Left cardiac atrium (tissue), 4 donors: Measurements from ENCODE around the gene IL27RA. TPM values are rescaled to one million over a fixed set of nuclear protein-coding genes. Genes with fewer than 3 reads are reported as not detected.
A peak's percentile ranks its signal among the peaks of the same experiment; 100 is the strongest.

Source experiments
- ATAC-seq, 2 donors: fragments of 200-7000 bp; cut with Tn5 transposase; one replicate each; pipeline ENCODE4 v1.9.1; 2020; ENCODE audit warnings: mild to moderate bottlenecking in 2 of 2, moderate library complexity in 2 of 2
- DNase-seq: peaks from one replicate; pipeline ENCODE4 v3.0.0-alpha.2; 2020
- intact Hi-C, 2 donors: fragments of 100-400 bp; cut with DNase I; formaldehyde crosslinking; loops; one replicate each; pipeline versions ENCODE4 v1.14.1 to v1.15.1; 2022 to 2023
- long read RNA-seq: library from polyadenylated mRNA; unstranded; transcript quantifications from one replicate; pipeline ENCODE4 v2.0.0, GENCODE V29; 2021
- total RNA-seq, 2 donors: library from RNA; stranded (reverse); fragmentation: NEBNext Ultra II Directional; extraction: Animal tissue kit (Norgen Biotek cat#: 25700); gene quantifications; one replicate each; pipeline ENCODE4 v1.2.1, GENCODE V29; 2021
- donor health status: DM: no; HTN: yes; CAD: no.
- donor health status: DM: no; HTN: yes; CAD: no; lungs with severe emphysema.
- donor health status: DM: yes; HTN: yes; CAD: no.
- donor health status: Dilated cardiomyopathy.

IL27RA gene
- total RNA-seq = 1 to 10 TPM; 4.7 to 6.2 TPM
- long read RNA-seq, transcript IL27RA-201 (14 exons, 2,962 nt) = major isoform, 6 of 8 reads
- long read RNA-seq, partial matches to known transcripts = 0 of 8 reads
- long read RNA-seq, other reads (novel, unspliced or antisense) = 2 of 8 reads

DNA sequence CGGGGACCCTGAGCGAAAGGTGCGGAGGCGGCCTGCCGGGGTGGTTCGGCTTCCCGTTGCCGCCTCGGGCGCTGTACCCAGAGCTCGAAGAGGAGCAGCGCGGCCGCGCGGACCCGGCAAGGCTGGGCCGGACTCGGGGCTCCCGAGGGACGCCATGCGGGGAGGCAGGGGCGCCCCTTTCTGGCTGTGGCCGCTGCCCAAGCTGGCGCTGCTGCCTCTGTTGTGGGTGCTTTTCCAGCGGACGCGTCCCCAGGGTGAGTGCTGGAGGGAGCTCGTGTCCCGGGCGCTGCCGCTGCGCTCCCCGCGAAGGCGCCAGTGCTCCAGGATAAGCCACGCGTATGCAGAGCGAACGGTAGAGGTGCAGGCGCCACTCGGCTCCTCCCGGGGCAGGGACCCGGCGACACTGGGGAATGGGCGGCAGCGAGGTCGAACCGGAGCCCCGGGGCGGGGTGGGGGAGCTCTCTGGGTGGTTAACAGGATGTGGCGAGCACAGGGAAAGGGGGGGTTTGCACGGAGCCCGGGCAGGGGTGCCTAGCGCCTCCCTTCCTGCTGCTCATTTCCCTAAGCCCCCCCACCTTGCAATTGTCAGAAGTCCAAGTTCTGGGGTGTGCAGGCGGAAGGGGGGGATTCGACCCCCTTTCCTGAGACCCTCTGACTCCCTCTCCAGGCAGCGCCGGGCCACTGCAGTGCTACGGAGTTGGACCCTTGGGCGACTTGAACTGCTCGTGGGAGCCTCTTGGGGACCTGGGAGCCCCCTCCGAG, at the start of gene IL27RA:
TSS of gene IL27RA (plus strand) at position 44 of the 762 bp plus-strand sequence. CDS start at position 155, 111 bp downstream.
- intact Hi-C loops = no loop called here
- ATAC-seq = peak; percentile 80 to 83
- peak; percentile 71 for DNase-seq

DNA sequence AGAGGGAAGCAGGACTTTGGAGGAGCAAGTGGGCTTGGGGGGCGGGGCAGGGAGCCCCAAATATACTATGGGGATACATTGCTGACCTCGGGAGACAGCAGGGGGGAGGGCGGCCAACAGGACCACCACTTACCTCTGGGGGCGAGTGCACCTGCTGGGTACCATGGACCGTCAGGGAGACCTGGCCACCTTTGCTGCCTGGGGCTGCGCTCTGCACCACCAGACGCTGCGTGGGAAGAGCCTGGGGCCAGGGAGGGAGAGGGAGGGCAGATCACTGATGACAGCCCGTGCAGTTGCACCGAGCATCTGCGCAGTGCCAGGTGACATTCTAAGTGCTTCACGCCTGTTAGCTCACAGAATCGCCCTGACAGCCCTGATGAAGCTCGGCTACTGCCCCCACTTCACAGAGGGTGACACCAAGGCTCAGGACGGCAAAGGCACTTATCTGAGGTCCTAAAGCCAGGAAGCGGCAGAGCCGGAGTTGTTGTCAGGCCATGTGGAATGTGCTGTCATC, 49.5 kb upstream of the IL27RA start:
- intact Hi-C loops = no loop called here
- no peak for DNase-seq
- ATAC-seq = no peak

DNA sequence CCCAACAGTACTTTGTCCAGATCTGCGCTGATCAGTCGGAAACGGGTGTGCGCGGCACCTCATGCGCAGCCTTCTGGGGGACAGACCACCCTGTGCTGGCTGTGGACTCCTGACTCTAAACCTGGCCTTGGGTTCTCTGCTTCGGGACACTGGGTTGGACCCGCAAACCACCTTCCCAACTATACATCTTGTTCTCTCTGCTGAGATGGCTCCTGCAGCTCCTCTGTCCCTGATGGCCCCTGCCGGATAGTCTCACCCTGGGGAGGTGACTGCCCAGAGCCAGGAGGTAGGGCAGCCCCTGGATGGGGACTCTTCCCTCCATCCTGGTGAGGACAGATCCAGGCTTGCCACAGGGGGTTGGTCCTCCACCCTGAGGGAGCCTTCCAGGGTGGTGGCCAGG, 48.8 kb upstream of the IL27RA start:
- intact Hi-C loops = no loop called here
- DNase-seq (no peak), ATAC-seq (no peak)

DNA sequence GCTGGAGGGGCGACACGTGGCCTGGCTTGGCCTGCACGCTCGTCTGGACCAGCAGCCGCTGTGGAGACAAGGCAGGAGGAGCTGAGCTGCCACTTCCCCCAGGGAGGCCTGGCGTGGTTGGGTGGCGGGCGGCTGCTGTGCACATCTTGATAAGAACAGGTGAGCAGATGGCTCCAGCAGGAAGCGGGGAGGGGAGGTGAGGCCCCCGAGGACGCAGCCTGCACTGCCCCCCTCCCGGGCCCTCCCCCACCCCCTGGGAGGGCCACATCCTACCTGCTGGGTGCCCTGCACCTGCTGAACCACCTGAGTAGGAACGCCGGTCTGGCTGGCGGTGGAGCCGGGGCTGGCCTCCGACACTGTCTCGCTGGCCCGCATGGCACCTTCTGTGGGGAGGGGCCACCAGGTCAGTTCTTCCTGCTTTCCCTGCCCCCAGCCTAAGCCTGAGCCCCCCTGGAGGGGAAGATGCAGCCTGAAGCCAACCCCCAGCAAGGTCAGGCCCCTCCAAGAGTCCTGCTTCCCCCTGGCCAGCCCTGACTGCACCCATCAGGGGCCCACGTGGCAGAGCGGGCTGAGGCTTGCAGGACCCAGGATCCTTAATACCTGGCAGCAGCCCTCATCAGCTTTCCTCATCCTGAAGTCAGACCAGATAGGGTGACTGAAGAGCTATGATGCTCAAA, 48.2 kb upstream of the IL27RA start:
- DNase-seq (no peak), ATAC-seq (no peak)
- intact Hi-C loops = no loop called here

DNA sequence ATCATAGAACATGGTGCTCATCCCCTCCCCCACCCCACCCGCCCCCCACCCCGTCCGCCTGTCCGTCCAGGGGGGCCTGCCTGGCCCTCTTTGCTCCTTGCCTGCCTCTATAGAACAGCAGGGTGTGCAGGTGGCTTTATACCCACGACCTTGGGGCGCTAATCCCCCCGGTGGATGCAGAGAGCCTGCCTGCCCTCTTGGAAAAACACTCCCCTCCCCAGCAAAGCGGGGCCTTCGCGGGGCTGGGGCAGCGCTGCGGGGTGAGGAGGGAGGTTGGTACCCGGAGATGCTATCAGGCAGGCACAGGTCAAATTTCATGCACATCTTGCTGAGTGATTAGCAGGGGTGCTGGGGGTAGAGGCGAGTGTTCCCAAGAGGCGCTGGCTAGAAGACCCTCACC, 47.4 kb upstream of the IL27RA start:
- DNase-seq = no peak
- ATAC-seq = no peak
- intact Hi-C loops = no loop called here

DNA sequence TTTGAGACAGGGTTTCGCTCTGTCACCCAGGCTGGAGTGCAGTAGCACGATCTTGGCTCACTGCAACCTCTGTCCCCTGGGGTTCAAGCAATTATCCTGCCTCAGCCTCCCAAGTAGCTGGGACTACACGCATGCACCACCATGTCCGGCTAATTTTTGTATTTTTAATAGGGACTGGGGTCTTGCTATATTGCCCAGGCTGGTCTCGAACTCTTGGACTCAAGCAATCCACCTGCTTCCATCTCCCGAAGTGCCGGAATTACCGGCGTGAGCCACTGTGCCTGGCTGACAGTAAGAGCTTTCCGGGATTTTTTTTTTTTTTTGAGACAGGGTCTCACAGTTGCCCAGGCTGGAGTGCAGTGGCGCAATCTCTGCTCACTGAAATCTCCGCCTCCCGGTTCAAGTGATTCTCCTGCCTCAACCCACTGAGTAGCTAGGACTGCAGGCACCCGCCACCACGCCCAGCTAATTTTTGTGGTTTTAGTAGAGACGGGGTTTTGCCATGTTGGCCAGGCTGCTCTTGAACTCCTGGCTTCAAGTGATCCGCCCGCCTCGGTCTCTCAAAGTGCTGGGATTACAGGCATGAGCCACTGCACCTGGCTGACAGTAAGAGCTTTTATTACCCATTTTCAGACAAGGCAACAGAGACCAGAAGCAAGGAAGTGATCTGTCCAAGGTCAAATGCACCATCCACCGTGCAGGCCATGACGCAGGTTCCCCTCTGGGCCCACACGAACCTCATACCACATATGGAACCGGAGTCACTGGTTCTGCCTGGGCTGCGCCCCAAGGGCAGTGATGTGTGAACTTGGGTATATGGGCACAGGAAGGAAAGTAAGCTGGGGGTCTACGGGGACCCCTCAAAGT, 46.5 kb upstream of the IL27RA start:
- ATAC-seq (no peak), DNase-seq (no peak)
- intact Hi-C loops = no loop called here

DNA sequence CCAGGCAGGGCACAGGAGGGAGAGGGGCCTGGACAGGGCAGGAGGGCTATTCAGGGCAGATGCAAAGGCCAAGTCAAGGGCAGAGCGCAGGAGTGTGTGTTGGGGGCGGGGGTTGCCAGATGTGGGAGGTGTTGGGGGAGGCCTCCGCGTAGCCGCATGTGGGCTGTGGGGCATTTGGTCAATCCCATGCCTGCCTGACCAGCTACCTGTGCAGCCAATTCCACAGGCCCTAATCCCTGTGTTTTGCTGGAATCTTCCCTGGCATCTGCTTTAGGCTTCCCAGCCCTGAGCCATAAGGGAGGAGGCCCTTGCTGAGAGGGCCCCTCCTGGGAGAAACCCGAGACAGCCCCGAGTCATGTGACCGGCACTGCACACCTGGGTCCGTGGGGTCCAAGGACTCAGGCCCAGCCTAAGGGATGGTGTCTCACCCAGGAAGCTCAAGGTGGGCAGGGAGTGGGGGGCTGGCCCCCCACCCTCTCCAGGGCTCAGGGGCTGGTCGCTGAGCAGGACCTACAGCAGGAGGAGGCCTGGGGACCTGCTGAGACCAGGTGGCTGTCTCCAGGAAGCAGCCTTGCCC, 45.7 kb upstream of the IL27RA start:
- ATAC-seq = peak in 1 of 2 donors; percentile 1
- intact Hi-C loops = no loop called here
- DNase-seq = no peak

DNA sequence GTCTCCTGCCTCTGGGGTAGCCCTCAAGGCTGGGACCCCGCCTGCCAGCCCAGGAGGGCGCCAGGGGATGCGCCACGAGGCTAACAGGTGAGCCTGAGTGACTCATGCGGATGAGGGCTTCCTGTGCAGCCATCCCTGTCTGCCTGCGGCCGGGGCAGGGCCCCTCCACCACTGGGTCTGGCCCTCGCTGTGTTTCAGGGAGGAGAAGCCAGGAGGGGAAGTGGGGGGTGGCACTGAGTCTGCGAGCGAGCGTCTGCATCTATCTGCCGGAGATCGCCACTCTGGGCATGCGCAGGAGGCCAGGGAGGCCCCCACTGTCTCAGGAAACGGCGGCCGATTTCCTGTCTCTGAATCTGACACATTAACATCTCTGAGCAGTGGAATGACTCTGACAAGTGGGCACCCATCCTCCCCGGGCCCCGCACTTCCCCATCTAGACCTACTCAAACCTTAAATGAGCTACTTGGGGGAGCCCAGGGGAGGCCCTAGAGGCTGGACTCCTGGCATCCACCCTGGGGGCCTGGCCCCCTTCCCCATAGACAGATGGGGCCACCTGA, 45.1 kb upstream of the IL27RA start:
- intact Hi-C loops = no loop called here

DNA sequence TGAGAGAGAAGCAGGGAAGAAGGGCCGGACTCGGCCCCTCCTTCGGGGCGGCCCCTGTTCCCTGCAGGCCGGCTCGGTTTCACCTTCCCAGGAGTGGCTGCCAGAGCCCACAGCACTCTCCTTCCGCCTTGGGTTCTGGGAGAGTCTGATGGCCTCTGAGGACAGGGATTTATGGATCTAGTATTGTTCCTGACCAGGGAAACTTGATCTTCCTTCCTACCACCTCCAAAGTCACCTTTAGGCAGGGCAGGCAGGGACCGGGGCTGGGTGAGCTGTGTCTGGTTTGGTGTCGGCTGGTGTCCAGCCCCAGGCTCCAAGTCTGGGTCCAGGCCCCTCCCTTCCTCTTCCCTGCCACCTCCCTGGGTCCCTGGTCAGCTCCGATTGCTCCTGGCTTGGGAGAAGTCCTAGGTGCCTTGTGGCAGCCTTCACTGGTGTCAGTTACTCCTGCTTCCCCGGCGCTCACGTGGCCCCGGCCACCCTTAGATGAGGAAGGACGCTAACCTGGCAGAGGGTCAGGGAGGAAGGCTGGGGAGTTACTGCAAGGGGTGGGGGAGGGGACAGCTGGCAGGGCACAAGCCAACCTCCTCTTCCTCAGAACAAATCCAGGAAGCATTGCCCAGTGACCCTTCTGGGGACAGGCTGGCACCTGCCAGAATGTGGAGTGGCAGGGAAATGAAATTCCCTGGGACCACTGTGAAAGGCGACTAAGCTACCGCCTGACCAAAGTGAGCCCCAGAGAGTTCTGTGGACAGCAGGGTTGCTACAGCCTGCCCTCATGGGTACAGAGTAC, 44.3 kb upstream of the IL27RA start:
- ATAC-seq = peak; percentile 41 to 54
- DNase-seq = peak; percentile 53
- intact Hi-C loops = no loop called here

More for the DNA sequence above, 45.1 kb upstream of the IL27RA start:
- DNase-seq (peak; percentile 93), ATAC-seq (peak; percentile 76 to 80)

DNA sequence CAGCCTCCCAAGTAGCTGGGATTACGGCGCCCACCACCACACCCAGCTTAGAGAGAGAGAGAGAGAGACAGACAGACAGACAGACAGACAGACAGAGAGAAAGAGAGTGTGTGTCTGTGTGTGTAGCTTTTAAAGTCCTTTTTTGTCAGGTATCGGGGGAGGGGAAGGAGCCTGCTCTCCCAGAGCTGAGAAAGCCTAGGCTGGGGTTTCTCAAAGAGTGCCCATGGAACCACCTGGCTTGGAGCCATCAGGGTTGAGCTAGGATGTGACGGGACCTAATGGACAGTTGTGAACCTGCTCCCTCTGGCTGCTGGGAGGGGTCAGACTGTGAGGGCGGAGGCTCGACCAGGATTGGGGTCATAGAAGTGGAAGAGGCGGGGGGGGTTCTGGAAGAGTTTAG, 42.1 kb upstream of the IL27RA start:
- DNase-seq = no peak
- ATAC-seq = no peak
- intact Hi-C loops = no loop called here

DNA sequence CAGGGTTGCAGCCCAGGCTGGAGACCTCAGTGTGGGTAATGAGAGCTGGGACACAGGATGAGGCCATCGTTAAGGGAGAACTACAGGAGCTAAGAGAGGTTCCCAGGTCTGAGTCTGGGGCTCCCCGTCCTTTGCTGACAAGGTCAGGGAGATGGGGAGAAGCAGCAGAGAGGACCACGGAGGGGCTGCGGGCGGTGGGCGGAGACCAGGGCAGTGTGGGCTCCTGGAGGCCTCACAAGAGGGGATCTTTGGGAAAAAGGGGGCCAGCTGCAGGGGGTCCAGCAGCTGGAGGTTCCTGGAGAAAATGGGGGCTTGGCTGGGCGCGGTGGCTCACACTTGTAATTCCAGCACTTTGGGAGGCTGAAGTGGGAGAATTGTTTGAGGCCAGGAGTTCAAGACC, 41.5 kb upstream of the IL27RA start:
- DNase-seq (no peak), ATAC-seq (no peak)
- intact Hi-C loops = no loop called here

DNA sequence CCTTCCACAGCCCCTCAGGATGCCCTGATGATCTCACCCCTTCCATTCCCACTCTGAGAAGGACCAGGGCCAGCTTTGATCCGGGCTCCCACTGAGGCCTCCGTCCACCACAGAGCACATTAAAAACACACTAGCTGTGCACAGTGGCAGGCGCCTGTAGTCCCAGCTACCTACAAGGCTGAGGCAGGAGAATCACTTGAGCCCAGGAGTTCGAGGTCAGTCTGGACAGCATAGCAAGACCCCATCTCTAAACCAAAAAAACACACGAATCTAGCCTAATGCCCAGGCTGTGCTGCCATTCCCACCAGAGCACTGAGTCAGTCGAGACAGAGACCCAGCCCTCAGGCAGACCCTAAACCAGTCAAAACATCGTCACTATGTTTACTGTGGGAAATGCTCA, 39.5 kb upstream of the IL27RA start:
- DNase-seq (no peak), ATAC-seq (no peak)
- intact Hi-C loops = no loop called here

DNA sequence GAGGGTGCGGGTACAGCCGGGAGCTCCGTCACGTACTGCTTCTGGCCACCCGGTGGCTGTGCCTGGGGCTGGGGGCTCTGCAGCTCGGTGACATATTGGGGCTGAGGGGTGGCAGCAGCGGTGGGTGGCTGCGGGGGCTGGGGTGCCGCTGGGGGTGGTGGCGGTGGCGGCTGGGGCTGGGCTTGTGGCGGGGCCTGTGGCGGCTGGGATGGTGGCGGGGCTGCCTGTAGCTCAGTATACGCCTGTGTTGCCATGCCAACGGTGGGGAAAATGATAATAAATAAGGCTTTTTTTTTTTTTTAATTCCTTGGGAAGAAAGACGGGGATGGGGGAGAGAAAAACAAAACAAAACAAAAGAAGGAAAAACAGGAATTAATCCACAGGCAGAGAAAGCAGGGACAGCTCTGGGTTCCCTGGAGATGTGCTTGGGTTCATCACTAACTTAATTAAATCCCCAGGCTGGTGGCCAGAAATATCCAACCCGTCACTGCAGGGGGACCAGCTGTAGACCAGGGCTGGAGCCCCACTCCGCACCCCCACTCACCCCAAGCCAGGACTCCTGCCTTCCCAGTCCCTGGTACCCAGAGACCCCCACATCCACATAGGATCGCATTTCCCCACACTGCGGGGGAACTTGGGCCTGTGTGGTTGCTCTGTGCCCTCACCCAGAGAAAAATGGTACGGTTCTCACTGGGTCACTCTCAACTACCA, 37.8 kb upstream of the IL27RA start:
- no peak for DNase-seq
- intact Hi-C loops = no loop called here

DNA sequence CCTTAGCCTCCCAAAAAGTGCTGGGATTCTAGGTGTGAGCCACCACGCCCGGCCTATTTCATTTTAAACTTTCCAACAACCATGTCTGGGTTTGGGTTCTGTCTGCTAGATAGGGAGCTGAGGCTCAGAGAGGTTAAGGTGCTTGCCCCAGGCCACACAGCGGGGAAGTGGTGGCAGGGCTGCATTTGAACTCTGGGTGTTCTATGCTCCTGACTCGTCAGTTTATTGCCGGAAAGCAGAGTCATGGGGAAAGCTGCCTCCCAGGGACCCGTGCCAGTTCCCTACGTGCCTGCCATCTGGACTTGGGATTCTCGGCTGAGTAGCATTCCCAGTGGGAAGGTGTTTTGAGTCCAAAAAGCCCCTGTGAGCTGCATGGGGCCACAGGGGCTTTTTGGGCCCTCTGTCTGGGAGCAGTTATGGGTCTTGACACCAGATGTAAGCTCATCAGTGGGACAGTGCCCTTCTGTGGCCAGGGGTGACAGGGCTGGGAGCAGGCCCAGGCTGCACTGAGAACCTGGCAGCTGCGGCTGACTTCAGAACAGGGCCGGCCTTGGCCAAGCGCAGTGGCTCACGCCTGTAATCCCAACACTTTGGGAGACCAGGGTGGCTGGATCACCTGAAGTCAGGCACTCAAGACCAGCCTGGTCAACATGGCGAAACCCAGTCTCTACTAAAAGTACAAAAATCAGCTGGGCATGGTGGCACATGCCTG, 36.4 kb upstream of the IL27RA start:
- peak; percentile 74 to 91 for ATAC-seq
- DNase-seq = no peak
- intact Hi-C loops = no loop called here

More for the DNA sequence above, 37.8 kb upstream of the IL27RA start:
- ATAC-seq = no peak

DNA sequence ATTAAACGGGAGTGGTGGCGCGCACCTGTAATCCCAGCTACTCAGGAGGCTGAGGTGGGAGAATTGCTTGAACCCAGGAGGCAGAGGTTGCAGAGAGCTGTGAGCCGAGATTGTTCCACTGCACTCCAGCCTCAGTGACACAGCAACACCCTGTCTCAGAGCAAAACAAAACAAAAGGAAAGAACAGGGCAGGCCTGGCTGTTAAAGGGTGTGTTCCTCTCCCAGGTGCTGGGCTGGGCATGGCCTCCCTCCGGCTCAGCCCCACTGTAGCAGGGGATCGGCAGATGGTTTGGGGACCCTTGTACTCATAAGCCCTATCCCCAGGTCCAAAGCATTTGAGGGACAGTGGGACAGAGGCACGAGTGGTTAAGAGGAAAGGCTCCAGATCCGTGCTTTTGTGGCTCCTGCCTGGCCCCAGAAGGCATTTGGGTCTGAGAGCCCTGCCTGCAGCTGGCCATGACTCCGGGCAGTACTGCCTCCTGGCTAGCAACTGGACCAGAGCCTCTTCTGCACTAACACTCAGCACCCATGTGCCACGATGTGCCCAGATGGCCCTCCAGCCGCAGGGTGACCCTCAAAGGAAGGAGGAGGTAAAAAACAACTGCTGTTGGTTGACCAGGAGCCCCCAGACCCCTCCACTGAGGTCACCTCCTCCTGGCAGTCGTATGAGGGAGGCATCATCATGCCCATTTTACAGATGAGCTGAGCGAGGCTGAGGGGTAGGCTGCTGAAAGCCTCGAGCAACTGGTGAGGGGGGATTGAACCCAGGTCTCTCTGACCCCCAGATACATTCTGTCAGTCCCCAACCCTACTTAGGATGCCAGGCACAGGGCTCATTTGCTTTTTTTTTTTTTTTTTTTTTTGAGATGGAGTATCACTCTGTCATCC, 35.4 kb upstream of the IL27RA start:
- no peak for DNase-seq
- intact Hi-C loops = no loop called here
- no peak for ATAC-seq
